HepG2 (cell line): ENCODE results near the gene ATAD2B. TPM values are rescaled to one million over a fixed set of nuclear protein-coding genes. Genes with fewer than 3 reads are reported as not detected.

ENCODE experiments used
- ATAC-seq: fragments of 200-7000 bp; cut with Tn5 transposase; 3 replicates; pipeline ENCODE4 v1.9.1; 2020; ENCODE audit warnings: mild to moderate bottlenecking, moderate library complexity
- BruUV-seq: library from RNA; stranded (reverse); fragments of 400-500 nt; replicated peaks from 2 replicates; lab custom pipeline; 2021; lab: Mats Ljungman, UMichigan
- CTCF ChIA-PET: fragments of 300-600 bp; formaldehyde crosslinking; extraction: SDS; loops from one replicate; lab custom pipeline; 2021; ENCODE audit warnings: low total read pairs, inconsistent platforms, low intra/inter-chr PET ratio; lab: Yijun Ruan, JAX
- POLR2A ChIA-PET: fragments of 350-600 bp; sonication (Branson Sonifier 250); formaldehyde crosslinking; loops from one replicate; lab custom pipeline; 2020; ENCODE audit warnings: antibody characterized with exemption, inconsistent platforms; lab: Yijun Ruan, JAX
- DNase-seq: peaks from one replicate; pipeline ENCODE4 v3.0.0-alpha.2; 2015; ENCODE audit warnings: low spot score
- FAIRE-seq: peaks from 3 replicates; lab custom pipeline; 2011; peaks lifted over from hg19 to GRCh38; lab: Jason Lieb, UNC
- H2AFZ ChIP-seq: one replicate; pipeline ENCODE4 v1.6.1; 2011; ENCODE audit warnings: low read length, inconsistent platforms
- H3K27ac ChIP-seq: fragments of 300-600 bp; 3 replicates; pipeline ENCODE4 v1.8.0; 2011; ENCODE audit warnings: mixed run types, mild to moderate bottlenecking, mixed read lengths, low read length, inconsistent platforms; ENCODE audit not compliant: insufficient read depth; ENCODE audit errors: extremely low read length
- H3K27me3 ChIP-seq, 2 experiments: fragments of 200-600 bp in 1 of 2; 2 replicates in 1 of 2; 3 replicates in 1 of 2; pipeline versions ENCODE4 v1.6.0 to v1.8.0; 2011; ENCODE audit warnings: low read length in 2 of 2, mild to moderate bottlenecking in 2 of 2, moderate library complexity in 2 of 2, inconsistent platforms in 1 of 2; ENCODE audit not compliant: insufficient read depth in 2 of 2, control insufficient read depth in 1 of 2
- H3K36me3 ChIP-seq, 2 experiments: fragments of 200-600 bp in 1 of 2; replicated peaks in 1 of 2; 2 replicates in 1 of 2; 3 replicates in 1 of 2; pipeline versions ENCODE4 v1.5.1 to v1.8.0; 2011; ENCODE audit warnings: low read length in 2 of 2, inconsistent platforms in 1 of 2; ENCODE audit not compliant: insufficient read depth in 2 of 2, control insufficient read depth in 1 of 2
- H3K4me1 ChIP-seq: 2 replicates; pipeline ENCODE4 v1.5.1; 2012; ENCODE audit warnings: low read length, inconsistent platforms; ENCODE audit not compliant: insufficient read depth
- H3K4me2 ChIP-seq: 2 replicates; pipeline ENCODE4 v1.6.0; 2011; ENCODE audit warnings: low read depth, low read length, inconsistent platforms
- H3K4me3 ChIP-seq, 3 experiments: fragments of 200-600 bp in 1 of 3; sonication (generic), shearing (Covaris generic) in 1 of 3; replicated peaks in 1 of 3; 2 replicates each; pipeline ENCODE4 v1.5.1; 2011 to 2016; ENCODE audit warnings: low read length in 3 of 3, inconsistent platforms in 2 of 3, low read depth in 2 of 3, mild to moderate bottlenecking in 2 of 3, control low read depth in 1 of 3, mixed read lengths in 1 of 3; ENCODE audit not compliant: insufficient read depth in 1 of 3
- H3K79me2 ChIP-seq: one replicate; pipeline ENCODE4 v1.6.1; 2011; ENCODE audit warnings: low read length, inconsistent platforms; ENCODE audit not compliant: insufficient read depth
- H3K9ac ChIP-seq: 2 replicates; pipeline ENCODE4 v1.6.0; 2011; ENCODE audit warnings: mild to moderate bottlenecking, low read depth, low read length, inconsistent platforms; ENCODE audit not compliant: insufficient read depth
- H3K9me3 ChIP-seq: 2 replicates; pipeline ENCODE4 v1.5.1; 2012; ENCODE audit warnings: mild to moderate bottlenecking, low read length
- H4K20me1 ChIP-seq: 2 replicates; pipeline ENCODE4 v1.6.0; 2011; ENCODE audit warnings: inconsistent platforms, mild to moderate bottlenecking, low read length, moderate library complexity; ENCODE audit not compliant: insufficient read depth
- GTF3A ChIP-seq: sonication (generic); formaldehyde crosslinking; conservative IDR thresholded peaks from 2 replicates; pipeline ENCODE4 v1.4.0; 2020; ENCODE audit warnings: mild to moderate bottlenecking, missing genetic modification reagents
- KAT8 ChIP-seq: IDR thresholded peaks from 2 replicates; pipeline ENCODE4 v1.6.1; 2016; ENCODE audit warnings: missing genetic modification reagents, missing compliant biosample characterization
- LRRFIP1 ChIP-seq: sonication (generic); formaldehyde crosslinking; conservative IDR thresholded peaks from 2 replicates; pipeline ENCODE4 v1.4.0; 2020; ENCODE audit warnings: missing genetic modification reagents
- MIER3 ChIP-seq: IDR thresholded peaks from 2 replicates; pipeline ENCODE4 v1.6.1; 2016; ENCODE audit warnings: missing compliant biosample characterization, borderline replicate concordance
- MXD3 ChIP-seq: IDR thresholded peaks from 2 replicates; pipeline ENCODE4 v1.6.1; 2016; ENCODE audit warnings: mild to moderate bottlenecking, missing biosample characterization, missing genetic modification reagents
- ZNF143 ChIP-seq: sonication (generic); formaldehyde crosslinking; IDR thresholded peaks from 2 replicates; pipeline ENCODE4 v1.4.0; 2020; ENCODE audit warnings: missing genetic modification reagents
- ZNF230 ChIP-seq: sonication (generic); formaldehyde crosslinking; IDR thresholded peaks from 2 replicates; pipeline ENCODE4 v1.4.0; 2020; ENCODE audit warnings: mild to moderate bottlenecking, missing genetic modification reagents
- ZNF484 ChIP-seq: sonication (generic); formaldehyde crosslinking; IDR thresholded peaks from 2 replicates; pipeline ENCODE4 v1.5.1; 2020; ENCODE audit warnings: mild to moderate bottlenecking, low read depth, missing genetic modification reagents, borderline replicate concordance
- ZNF501 ChIP-seq: sonication (generic); formaldehyde crosslinking; IDR thresholded peaks from 2 replicates; pipeline ENCODE4 v1.5.1; 2020; ENCODE audit warnings: mild to moderate bottlenecking, moderate library complexity, missing genetic modification reagents
- ZNF674 ChIP-seq: sonication (generic); formaldehyde crosslinking; IDR thresholded peaks from 2 replicates; pipeline ENCODE4 v1.5.0; 2020; ENCODE audit warnings: low read depth, mild to moderate bottlenecking, missing genetic modification reagents
- ZNF775 ChIP-seq: sonication (generic); formaldehyde crosslinking; IDR thresholded peaks from 2 replicates; pipeline ENCODE4 v1.4.0; 2020; ENCODE audit warnings: missing genetic modification reagents, mild to moderate bottlenecking, moderate library complexity, borderline replicate concordance
- WGBS: methylation state at CpG from one replicate; pipeline ENCODE4 v1.1.6; 2017; ENCODE audit warnings: low lambda C conversion rate; 5-methylcytosine and 5-hydroxymethylcytosine counted together
- in situ Hi-C: cut with HindIII; loops from 2 replicates; pipeline ENCODE4 v1.10.0; 2017; ENCODE audit warnings: low pct_unique_long_range_greater_than_20kb; ENCODE audit not compliant: extremely low pct_ligation_motif_present
- intact Hi-C: fragments of 100-400 bp; cut with micrococcal nuclease; formaldehyde crosslinking; loops from one replicate; pipeline ENCODE4 v1.10.0; 2022; ENCODE audit not compliant: unreplicated experiment
- polyA plus RNA-seq, 8 experiments: library from polyadenylated mRNA; depleted of rRNA in 3 of 8; stranded (reverse) in 7 of 8; unstranded in 1 of 8; fragments of >200 nt; fragmentation: Illumina TruSeq in 4 of 8; extraction: Trizol in 4 of 8; gene quantifications; 2 replicates each; pipeline versions ENCODE4 v1.2.1 to v1.2.3, GENCODE V29; 2011 to 2016; ENCODE audit warnings: low read depth in 4 of 8, missing spikeins in 1 of 8, mixed read lengths in 1 of 8; ENCODE audit not compliant: insufficient read depth in 1 of 8
- total RNA-seq, 5 experiments: library from RNA; depleted of rRNA; stranded (reverse); fragments of >200 nt; fragmentation: Illumina TruSeq; extraction: Trizol; gene quantifications; 2 replicates each; pipeline ENCODE4 v1.2.3, GENCODE V29; 2016; ENCODE audit warnings: low read depth in 1 of 5

The ATAD2B gene
- total and polyA plus RNA-seq, 2 of the 13 experiments (the other 11 are each of a cell fraction or from before 2014, with no cell fraction given), result 5.3 to 22.2 TPM

- H3K9ac ChIP-seq, result no peak overlapping the region
- peaks cover 11 to 42% of the 10 kb centered on the region in 2 experiments; a peak in 4 of 5 replicates for H3K36me3 ChIP-seq
- 93% methylated on average over 2 of the region's 2 CpGs for WGBS
- H3K79me2 ChIP-seq, result no peaks in the 10 kb centered on the region
- no peak for ATAC-seq
- no peaks in the 10 kb centered on the region for H4K20me1 ChIP-seq
- no peak overlapping the region for H3K27ac ChIP-seq
- no peaks in the 10 kb centered on the region for H3K27me3 ChIP-seq
- in situ Hi-C loops, result no loop called here
- CTCF ChIA-PET, result no interaction called here
- POLR2A ChIA-PET, result interaction anchor here (1.4 kb wide), 1 partner anchor 225 kb away, joined by 3 read pairs; no protein-coding TSS in a partner anchor
- no peaks in the 10 kb centered on the region for H3K9me3 ChIP-seq
- H3K4me3 ChIP-seq, result no peak overlapping the region
- BruUV-seq, result no TSS peak
- TF ChIP-seq ZNF775 (CRISPR knock-in tag) (no peak), ZNF143 (CRISPR knock-in tag) (no peak), KAT8 (CRISPR knock-in tag) (no peak), MIER3 (CRISPR knock-in tag) (no peak), ZNF484 (CRISPR knock-in tag) (no peak), GTF3A (CRISPR knock-in tag) (no peak), ZNF230 (CRISPR knock-in tag) (no peak)
- TF ChIP-seq, all 625 proteins: peak for 0
- intact Hi-C loops, result no loop called here
- DNase-seq (no peak), FAIRE-seq (no peak)
- Histone ChIP-seq H2AFZ (no peak overlapping the region), H3K4me1 (no peaks in the 10 kb centered on the region), H3K4me2 (no peak overlapping the region)
These were observed 67.7 kb downstream of the ATAD2B start for GRCh38 chr2:23859234-23859633.

GRCh38 chr2:23850564-23851256, 76.2 kb downstream of the ATAD2B start:
- TF ChIP-seq LRRFIP1 (CRISPR knock-in tag), result no peak
- no peak for TF ChIP-seq ZNF501
- no peak for TF ChIP-seq MXD3 (CRISPR knock-in tag)
- no peak for TF ChIP-seq ZNF674
- Histone ChIP-seq H3K27me3 (no peaks in the 10 kb centered on the region), H3K36me3 (peaks cover 0 to 13% of the 10 kb centered on the region in 2 experiments; a peak in 3 of 5 replicates), H3K4me1 (no peaks in the 10 kb centered on the region), H3K27ac (no peak overlapping the region), H2AFZ (no peak overlapping the region), H4K20me1 (no peaks in the 10 kb centered on the region), H3K4me2 (no peak overlapping the region), H3K79me2 (no peaks in the 10 kb centered on the region), H3K9me3 (no peaks in the 10 kb centered on the region), H3K4me3 (no peak overlapping the region), H3K9ac (no peak overlapping the region)
- ChIA-PET POLR2A (interaction anchor here (1.0 kb wide), 1 partner anchor 233 kb away, joined by 3 read pairs; the partner anchor contains the start of gene TP53I3), CTCF (no interaction called here)
- intact Hi-C loops, result no loop called here
- BruUV-seq, result no TSS peak
- 83% methylated on average over 4 of the region's 4 CpGs for WGBS
- no peak for ATAC-seq
- FAIRE-seq, result no peak
- no peak for DNase-seq
- in situ Hi-C loops, result no loop called here
